ENCODE results near the gene TBCA.

GRCh38 chr5:77798456-77798855 is 22.3 kb upstream of the TBCA start:
- TF ChIP-seq CTCF (conservative IDR thresholded peaks at IDR 0.05; ENCODE audit: low read depth, low read length) (no peak), EZH2 (IDR thresholded peaks at IDR 0.05; ENCODE audit: low read length, unreplicated experiment) (no peak), EZH2phosphoT487 (IDR thresholded peaks at IDR 0.05; ENCODE audit: borderline replicate concordance, low read length) (no peak)
